ENCODE measurements around the gene COMMD2. TPM values are rescaled to one million over a fixed set of nuclear protein-coding genes. Genes with fewer than 3 reads are reported as not detected.

COMMD2 gene
- total RNA-seq, 4 donors from 2014 or later: 11.1 to 29.2 (median 22.1) TPM

- no peak overlapping the region for H3K27ac ChIP-seq
- no peak overlapping the region for H3K4me3 ChIP-seq
- H3K36me3 ChIP-seq: no peaks in the 10 kb centered on the region
- WGBS, 2 donors: 55 to 64% methylated on average over 8 of the region's 8 CpGs
- H3K27me3 ChIP-seq: peaks cover 0 to 12% (median 0%) of the 10 kb centered on the region in 4 donors
- DNase-seq: no peak
- H3K9me3 ChIP-seq: no peaks in the 10 kb centered on the region
- TF ChIP-seq CTCF (IDR thresholded peaks at IDR 0.05) (peak; percentile 26 to 76 (median 56)), POLR2A (IDR thresholded peaks at IDR 0.05) (no peak)
- no peaks in the 10 kb centered on the region for H3K4me1 ChIP-seq
- intact Hi-C loops (cut with DNase I): loop anchor here (10.0 kb wide), 1 partner anchor 277 kb away; no protein-coding TSS in a partner anchor
These were observed 19.5 kb upstream of the COMMD2 start for GRCh38 chr3:149771652-149772271.

GRCh38 chr3:149770246-149770645 lies 18.0 kb upstream of the COMMD2 start:
- no peak overlapping the region for H3K27ac ChIP-seq
- no peaks in the 10 kb centered on the region for H3K9me3 ChIP-seq
- no peaks in the 10 kb centered on the region for H3K36me3 ChIP-seq
- intact Hi-C loops (cut with DNase I): loop anchor here (10.0 kb wide), 1 partner anchor 275 kb away; no protein-coding TSS in a partner anchor
- no peak for TF ChIP-seq POLR2A (IDR thresholded peaks at IDR 0.05)
- peak in 2 of 6 experiments; percentile 10 to 21 for TF ChIP-seq CTCF (IDR thresholded peaks at IDR 0.05)
- no peaks in the 10 kb centered on the region for H3K4me1 ChIP-seq
- no peak for DNase-seq
- peaks cover 0 to 22% (median 0%) of the 10 kb centered on the region in 4 donors for H3K27me3 ChIP-seq
- 78 to 90% methylated on average over 2 of the region's 2 CpGs for WGBS, 2 donors
- H3K4me3 ChIP-seq: no peak overlapping the region

- Histone ChIP-seq H3K9me3 (no peaks in the 10 kb centered on the region), H3K27me3 (peaks cover 0 to 34% (median 0%) of the 10 kb centered on the region in 4 donors), H3K4me1 (no peaks in the 10 kb centered on the region), H3K27ac (no peak overlapping the region), H3K4me3 (no peak overlapping the region), H3K36me3 (no peaks in the 10 kb centered on the region)
- 87 to 93% methylated on average over 6 of the region's 6 CpGs for WGBS, 2 donors
- no peak for DNase-seq
- TF ChIP-seq CTCF (IDR thresholded peaks at IDR 0.05) (no peak), POLR2A (IDR thresholded peaks at IDR 0.05) (no peak)
- intact Hi-C loops (cut with DNase I): no loop called here
These were observed 16.4 kb upstream of the COMMD2 start for GRCh38 chr3:149768704-149769103.

GRCh38 chr3:149767720-149768119 lies 15.4 kb upstream of the COMMD2 start:
- Histone ChIP-seq H3K27me3 (peaks cover 0 to 42% (median 0%) of the 10 kb centered on the region in 4 donors), H3K36me3 (no peaks in the 10 kb centered on the region), H3K4me1 (no peaks in the 10 kb centered on the region), H3K27ac (no peak overlapping the region), H3K9me3 (no peaks in the 10 kb centered on the region), H3K4me3 (no peak overlapping the region)
- TF ChIP-seq POLR2A (IDR thresholded peaks at IDR 0.05): no peak
- no peak for TF ChIP-seq CTCF (IDR thresholded peaks at IDR 0.05)
- no peak for DNase-seq
- intact Hi-C loops (cut with DNase I): no loop called here
- WGBS, 2 donors: 58 to 82% methylated on average over 2 to 6 of the region's 6 CpGs

GRCh38 chr3:149765762-149766334 lies 13.6 kb upstream of the COMMD2 start:
- DNase-seq: no peak
- H3K27me3 ChIP-seq: peaks cover 0 to 49% (median 0%) of the 10 kb centered on the region in 4 donors
- H3K4me3 ChIP-seq: no peak overlapping the region
- H3K4me1 ChIP-seq: no peaks in the 10 kb centered on the region
- intact Hi-C loops (cut with DNase I): no loop called here
- H3K27ac ChIP-seq: no peak overlapping the region
- H3K9me3 ChIP-seq: no peaks in the 10 kb centered on the region
- H3K36me3 ChIP-seq: no peaks in the 10 kb centered on the region
- 59 to 70% methylated on average over 2 of the region's 2 CpGs for WGBS, 2 donors
- peak; percentile 16 to 45 (median 38) for TF ChIP-seq CTCF (IDR thresholded peaks at IDR 0.05)
- no peak for TF ChIP-seq POLR2A (IDR thresholded peaks at IDR 0.05)

Data from esophagus squamous epithelium (tissue), 5 donors.